ENCODE data around the gene PANK3.

DNA sequence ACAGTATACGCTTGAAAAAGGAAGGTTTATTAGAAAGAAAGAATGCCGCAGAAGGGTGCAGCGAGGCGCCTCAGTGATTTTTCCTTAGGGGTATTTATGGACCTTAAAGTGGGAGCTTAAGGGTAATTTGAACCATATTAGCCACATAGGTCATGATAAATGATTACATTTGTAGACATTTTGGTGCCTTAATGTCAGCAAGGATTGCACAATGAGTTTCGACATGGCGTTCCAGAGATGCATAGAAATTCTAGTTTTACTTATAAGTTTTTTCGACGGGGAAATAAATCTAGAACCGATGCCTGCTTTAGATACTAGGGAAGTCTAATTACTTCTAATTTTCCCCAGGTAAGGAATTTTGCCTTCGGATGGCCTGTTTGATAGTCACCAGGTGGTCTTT, 20.7 kb upstream of the PANK3 start:
- TF ChIP-seq, protein P1, sequence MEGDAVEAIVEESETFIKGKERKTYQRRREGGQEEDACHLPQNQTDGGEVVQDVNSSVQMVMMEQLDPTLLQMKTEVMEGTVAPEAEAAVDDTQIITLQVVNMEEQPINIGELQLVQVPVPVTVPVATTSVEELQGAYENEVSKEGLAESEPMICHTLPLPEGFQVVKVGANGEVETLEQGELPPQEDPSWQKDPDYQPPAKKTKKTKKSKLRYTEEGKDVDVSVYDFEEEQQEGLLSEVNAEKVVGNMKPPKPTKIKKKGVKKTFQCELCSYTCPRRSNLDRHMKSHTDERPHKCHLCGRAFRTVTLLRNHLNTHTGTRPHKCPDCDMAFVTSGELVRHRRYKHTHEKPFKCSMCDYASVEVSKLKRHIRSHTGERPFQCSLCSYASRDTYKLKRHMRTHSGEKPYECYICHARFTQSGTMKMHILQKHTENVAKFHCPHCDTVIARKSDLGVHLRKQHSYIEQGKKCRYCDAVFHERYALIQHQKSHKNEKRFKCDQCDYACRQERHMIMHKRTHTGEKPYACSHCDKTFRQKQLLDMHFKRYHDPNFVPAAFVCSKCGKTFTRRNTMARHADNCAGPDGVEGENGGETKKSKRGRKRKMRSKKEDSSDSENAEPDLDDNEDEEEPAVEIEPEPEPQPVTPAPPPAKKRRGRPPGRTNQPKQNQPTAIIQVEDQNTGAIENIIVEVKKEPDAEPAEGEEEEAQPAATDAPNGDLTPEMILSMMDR (IDR thresholded peaks at IDR 0.05; ENCODE audit: insufficient read depth, low read depth, low read length): no peak
- TF ChIP-seq EZH2 (IDR thresholded peaks at IDR 0.05; ENCODE audit: insufficient read depth, low read length): no peak

Measured in astrocyte (in vitro differentiated cells and primary cell).